ENCODE data around the gene TLE4.

TLE4 gene

DNA sequence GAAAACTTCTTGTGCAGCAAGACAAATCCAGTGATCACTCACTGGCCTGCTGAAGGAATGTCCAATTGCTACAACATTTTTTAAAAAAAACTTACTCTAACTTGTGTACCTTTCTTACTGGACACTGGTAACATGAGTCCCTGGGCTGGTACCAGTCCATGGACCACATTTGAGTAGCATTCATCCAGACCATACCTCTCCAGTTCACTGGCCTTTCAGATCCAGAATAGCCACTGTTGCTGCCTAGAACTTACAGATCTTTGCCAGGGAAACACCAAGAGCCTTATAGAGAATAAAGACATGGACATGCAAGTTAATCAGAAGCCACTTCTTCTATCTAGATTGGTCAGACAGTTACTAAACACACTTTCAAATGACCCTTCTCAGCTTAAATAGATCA, 185.3 kb downstream of the TLE4 start:
- Histone ChIP-seq H3K4me2 (ENCODE audit: low read depth, low read length, poor library complexity, severe bottlenecking) (no peak overlapping the region), H3K27me3 (ENCODE audit: insufficient read depth, low read length, poor library complexity, severe bottlenecking) (no peaks in the 10 kb centered on the region), H3K9me2 (replicated peaks; ENCODE audit: low read depth, low read length) (no peaks in the 10 kb centered on the region), H3F3A (ENCODE audit: low read depth) (no peaks in the 10 kb centered on the region), H3K36me3 (ENCODE audit: insufficient read depth, low read length) (no peaks in the 10 kb centered on the region), H3K79me2 (ENCODE audit: insufficient read depth, low read length) (no peaks in the 10 kb centered on the region), H2AFZ (ENCODE audit: low read length) (no peak overlapping the region), H3K9me3 (ENCODE audit: insufficient read depth, low read depth, low read length) (peaks cover 7% of the 10 kb centered on the region; the same call in 1 of the 2 replicates), H3K9ac (ENCODE audit: low read depth, low read length, poor library complexity, severe bottlenecking) (no peak overlapping the region), H3K4me1 (ENCODE audit: insufficient read depth, low read length, poor library complexity, severe bottlenecking) (no peaks in the 10 kb centered on the region), H4K20me1 (ENCODE audit: insufficient read depth, low read length, poor library complexity, severe bottlenecking) (no peaks in the 10 kb centered on the region), H3K4me3 (ENCODE audit: low read length, poor library complexity, severe bottlenecking) (no peak overlapping the region)
- TF ChIP-seq EZH2phosphoT487 (IDR thresholded peaks at IDR 0.05; ENCODE audit: borderline replicate concordance), result no peak
- TF ChIP-seq, protein P1, sequence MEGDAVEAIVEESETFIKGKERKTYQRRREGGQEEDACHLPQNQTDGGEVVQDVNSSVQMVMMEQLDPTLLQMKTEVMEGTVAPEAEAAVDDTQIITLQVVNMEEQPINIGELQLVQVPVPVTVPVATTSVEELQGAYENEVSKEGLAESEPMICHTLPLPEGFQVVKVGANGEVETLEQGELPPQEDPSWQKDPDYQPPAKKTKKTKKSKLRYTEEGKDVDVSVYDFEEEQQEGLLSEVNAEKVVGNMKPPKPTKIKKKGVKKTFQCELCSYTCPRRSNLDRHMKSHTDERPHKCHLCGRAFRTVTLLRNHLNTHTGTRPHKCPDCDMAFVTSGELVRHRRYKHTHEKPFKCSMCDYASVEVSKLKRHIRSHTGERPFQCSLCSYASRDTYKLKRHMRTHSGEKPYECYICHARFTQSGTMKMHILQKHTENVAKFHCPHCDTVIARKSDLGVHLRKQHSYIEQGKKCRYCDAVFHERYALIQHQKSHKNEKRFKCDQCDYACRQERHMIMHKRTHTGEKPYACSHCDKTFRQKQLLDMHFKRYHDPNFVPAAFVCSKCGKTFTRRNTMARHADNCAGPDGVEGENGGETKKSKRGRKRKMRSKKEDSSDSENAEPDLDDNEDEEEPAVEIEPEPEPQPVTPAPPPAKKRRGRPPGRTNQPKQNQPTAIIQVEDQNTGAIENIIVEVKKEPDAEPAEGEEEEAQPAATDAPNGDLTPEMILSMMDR (conservative IDR thresholded peaks at IDR 0.05; ENCODE audit: low read length), result no peak

DNA sequence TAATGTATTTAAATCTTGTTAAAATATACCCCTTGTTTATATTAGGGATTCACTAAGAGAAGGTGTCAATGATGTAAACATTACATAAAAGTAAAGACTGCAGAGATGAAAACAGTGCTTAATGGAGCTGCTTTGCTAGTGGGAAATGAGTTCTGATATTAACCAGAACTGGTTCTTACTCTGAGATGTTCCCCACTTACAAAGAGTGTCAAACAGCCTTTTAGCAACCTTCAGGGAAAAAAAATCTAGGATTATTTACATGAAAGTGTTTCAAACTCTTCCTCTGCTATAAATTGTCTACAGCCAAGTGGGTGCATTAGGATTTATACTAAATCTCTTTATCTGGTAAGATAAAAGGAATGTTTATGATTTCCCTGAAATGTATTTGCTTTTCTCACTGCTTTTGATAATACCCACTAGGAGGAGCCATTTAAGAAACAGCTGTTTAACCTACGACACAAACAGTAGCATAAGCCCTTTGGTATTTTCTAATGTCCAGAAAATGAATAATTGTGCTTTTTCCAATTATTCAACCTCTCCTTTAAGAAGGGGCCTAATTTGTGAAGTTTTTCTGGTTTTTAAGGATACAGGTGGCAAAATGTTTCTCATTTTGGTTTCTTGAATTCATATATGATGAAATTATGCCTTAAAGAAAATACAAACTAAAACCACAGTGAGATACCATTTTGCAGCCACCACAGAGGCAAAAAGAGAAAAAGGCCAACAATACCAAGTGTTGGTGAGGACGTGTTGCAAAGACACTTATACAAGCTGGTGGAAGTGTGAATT, 186.3 kb downstream of the TLE4 start:
- TF ChIP-seq EZH2phosphoT487 (IDR thresholded peaks at IDR 0.05; ENCODE audit: borderline replicate concordance), result no peak
- TF ChIP-seq, protein P1 (conservative IDR thresholded peaks at IDR 0.05; ENCODE audit: low read length), result peak; percentile 77
- Histone ChIP-seq H2AFZ (ENCODE audit: low read length) (no peak overlapping the region), H3K4me1 (ENCODE audit: insufficient read depth, low read length, poor library complexity, severe bottlenecking) (no peaks in the 10 kb centered on the region), H3K9ac (ENCODE audit: low read depth, low read length, poor library complexity, severe bottlenecking) (no peak overlapping the region), H3K36me3 (ENCODE audit: insufficient read depth, low read length) (no peaks in the 10 kb centered on the region), H4K20me1 (ENCODE audit: insufficient read depth, low read length, poor library complexity, severe bottlenecking) (no peaks in the 10 kb centered on the region), H3K27me3 (ENCODE audit: insufficient read depth, low read length, poor library complexity, severe bottlenecking) (no peaks in the 10 kb centered on the region), H3K9me3 (ENCODE audit: insufficient read depth, low read depth, low read length) (0 out of 2 replicates have a peak, but pooled peaks cover 4% of the 10 kb centered on the region), H3K9me2 (replicated peaks; ENCODE audit: low read depth, low read length) (no peaks in the 10 kb centered on the region), H3K4me3 (ENCODE audit: low read length, poor library complexity, severe bottlenecking) (no peak overlapping the region), H3F3A (ENCODE audit: low read depth) (no peaks in the 10 kb centered on the region), H3K79me2 (ENCODE audit: insufficient read depth, low read length) (no peaks in the 10 kb centered on the region), H3K4me2 (ENCODE audit: low read depth, low read length, poor library complexity, severe bottlenecking) (no peak overlapping the region)

DNA sequence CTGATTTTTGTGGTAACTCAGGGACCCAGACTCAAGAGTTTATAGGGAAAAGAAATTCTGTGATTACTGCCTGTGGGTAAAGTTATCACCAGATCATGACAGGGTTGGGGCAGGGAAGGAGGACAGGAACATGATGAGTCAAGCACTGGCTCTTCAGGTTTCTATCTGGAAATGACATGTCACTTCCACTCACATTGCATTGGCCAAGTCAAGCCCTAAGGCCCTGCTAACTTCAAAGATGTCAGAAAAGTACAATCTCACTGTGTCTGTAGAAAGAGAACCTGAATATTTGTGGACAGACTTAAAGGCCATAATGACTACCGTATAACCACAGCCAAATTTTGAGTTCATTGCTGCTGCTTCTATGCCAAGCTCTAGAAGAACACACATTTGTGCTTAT, 187.7 kb downstream of the TLE4 start:
- Histone ChIP-seq H4K20me1 (ENCODE audit: insufficient read depth, low read length, poor library complexity, severe bottlenecking) (no peaks in the 10 kb centered on the region), H3K79me2 (ENCODE audit: insufficient read depth, low read length) (no peaks in the 10 kb centered on the region), H3K4me3 (ENCODE audit: low read length, poor library complexity, severe bottlenecking) (no peak overlapping the region), H3K9me3 (ENCODE audit: insufficient read depth, low read depth, low read length) (0 out of 2 replicates have a peak, but pooled peaks cover 4% of the 10 kb centered on the region), H3K27me3 (ENCODE audit: insufficient read depth, low read length, poor library complexity, severe bottlenecking) (no peaks in the 10 kb centered on the region), H3F3A (ENCODE audit: low read depth) (no peaks in the 10 kb centered on the region), H3K9ac (ENCODE audit: low read depth, low read length, poor library complexity, severe bottlenecking) (no peak overlapping the region), H3K4me1 (ENCODE audit: insufficient read depth, low read length, poor library complexity, severe bottlenecking) (no peaks in the 10 kb centered on the region), H3K36me3 (ENCODE audit: insufficient read depth, low read length) (no peaks in the 10 kb centered on the region), H2AFZ (ENCODE audit: low read length) (no peak overlapping the region), H3K9me2 (replicated peaks; ENCODE audit: low read depth, low read length) (no peaks in the 10 kb centered on the region), H3K4me2 (ENCODE audit: low read depth, low read length, poor library complexity, severe bottlenecking) (no peak overlapping the region)
- TF ChIP-seq EZH2phosphoT487 (IDR thresholded peaks at IDR 0.05; ENCODE audit: borderline replicate concordance), result no peak
- TF ChIP-seq, protein P1 (conservative IDR thresholded peaks at IDR 0.05; ENCODE audit: low read length), result no peak

All from Loucy (cell line).